Cerebellar cortex (tissue), 1 donor: ENCODE results near the gene AREL1.
"Not testable (repeated sequence)": the region's sequence is repeated elsewhere in the genome, so short reads cannot be mapped to it uniquely, and the experiment has no call there.

Experiments
- DNase-seq: peaks from one replicate; pipeline ENCODE4 v3.0.0-alpha.2; 2015; ENCODE audit warnings: low spot score

Gene AREL1

DNA sequence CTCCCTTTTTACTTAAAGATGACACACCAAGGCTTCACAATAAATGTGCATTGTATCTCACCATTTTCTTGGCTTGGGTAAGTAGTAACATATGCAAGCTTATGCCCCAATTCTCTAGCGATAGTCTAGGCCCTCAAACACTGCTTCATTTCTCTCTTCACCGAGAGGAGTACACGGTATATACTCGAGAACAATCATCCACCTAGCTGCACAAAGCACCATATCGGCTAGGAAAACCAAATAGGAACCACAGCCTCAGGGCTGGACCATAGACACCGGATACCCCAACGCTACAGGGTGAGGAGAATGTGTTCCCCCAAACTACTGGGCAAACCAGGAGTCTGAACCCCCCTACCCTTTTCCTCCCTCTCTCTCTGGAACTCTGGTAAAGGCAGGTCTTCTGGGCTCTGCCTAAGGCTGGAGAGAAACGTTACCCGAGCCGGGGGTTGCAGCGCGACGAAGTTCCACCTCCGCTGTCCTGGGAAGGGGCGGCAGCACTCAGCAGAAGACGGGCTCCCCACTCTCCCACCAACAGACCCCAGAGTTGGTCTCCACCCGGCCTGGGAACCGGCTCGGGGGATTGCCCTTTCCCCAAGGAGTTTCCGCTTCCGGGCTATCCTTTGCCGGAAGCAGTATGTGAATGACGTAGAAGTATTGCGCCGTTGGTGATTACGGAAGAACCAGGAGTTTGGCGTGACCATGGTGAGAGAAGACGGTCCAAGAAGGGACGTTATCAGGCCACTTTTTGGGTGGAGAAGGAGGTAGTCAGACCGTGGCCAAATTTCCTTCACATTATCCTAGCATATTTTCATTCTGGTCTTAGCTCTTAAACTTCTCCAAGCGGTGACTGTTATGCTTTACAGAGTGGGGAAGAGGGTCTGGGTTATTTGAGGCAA, at the start of gene AREL1, which contains the start of gene FCF1:
TSS of gene AREL1 (minus strand) at position 582 of the 896 bp plus-strand sequence. CDS start 27,465 bp downstream, outside the sequence.
TSS of gene FCF1 (plus strand) at position 646 of the 896 bp plus-strand sequence. CDS start at position 700, 54 bp downstream.
- peak; percentile 94 for DNase-seq

DNA sequence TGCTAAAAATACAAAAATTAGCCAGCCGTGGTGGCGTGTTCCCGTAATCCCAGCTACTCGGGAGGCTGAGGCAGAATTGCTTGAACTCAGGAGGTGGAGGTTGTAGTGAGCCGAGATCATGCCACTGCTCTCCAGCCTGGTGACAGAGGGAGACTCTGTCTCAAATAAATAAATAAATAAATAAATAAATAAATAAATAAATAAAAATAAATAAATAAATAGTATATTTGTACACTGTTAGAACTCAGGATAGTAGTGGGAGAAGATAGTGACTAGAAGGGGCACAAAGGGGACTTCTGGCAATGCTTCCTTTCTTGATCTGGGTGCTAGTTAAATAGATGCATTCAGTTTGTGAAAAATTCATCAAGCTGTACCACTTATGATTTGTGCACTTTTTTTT, 45.6 kb upstream of the AREL1 start:
- DNase-seq: not testable (repeated sequence)

DNA sequence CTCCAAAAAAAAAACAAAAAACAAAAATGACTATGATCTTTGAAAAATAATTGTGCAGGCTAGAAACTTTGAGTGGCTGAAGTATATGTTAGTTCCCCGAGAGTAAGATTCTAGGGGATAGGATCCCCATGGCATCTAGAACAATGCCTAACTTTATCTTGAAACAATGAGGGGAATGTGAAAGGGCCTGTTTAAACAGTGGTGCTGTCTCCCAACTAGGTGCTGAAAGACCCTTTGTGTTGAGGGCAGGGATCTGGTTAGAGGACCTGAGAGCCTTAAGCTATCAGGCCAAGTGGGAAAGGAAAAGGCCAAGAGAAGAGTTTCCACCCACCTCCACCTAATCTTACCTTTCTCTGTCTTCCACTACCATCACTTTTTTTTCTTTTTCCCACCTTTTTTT, 43.4 kb upstream of the AREL1 start:
- no peak for DNase-seq

- no peak for DNase-seq
These were observed 42.0 kb upstream of the AREL1 start for GRCh38 chr14:74754899-74755298.

DNA sequence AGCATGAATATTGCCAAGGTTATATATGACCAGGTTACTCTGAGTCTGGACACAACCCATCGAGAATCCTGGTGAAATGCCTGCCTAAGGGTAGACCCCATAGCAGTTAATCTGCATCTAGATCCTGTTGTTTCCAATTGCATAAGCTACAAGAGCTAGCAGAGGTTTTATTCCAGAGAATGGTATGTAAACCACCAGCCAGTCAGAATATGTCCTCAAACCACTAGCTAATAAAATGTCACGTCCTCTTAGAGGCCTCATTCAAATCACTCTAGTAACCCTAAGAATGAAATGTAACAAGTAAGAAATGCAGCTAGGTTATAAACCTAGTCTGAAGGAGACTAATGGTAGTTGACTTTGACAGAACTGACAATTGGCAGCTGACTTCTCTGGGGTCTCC, 41.3 kb upstream of the AREL1 start:
- no peak for DNase-seq

GRCh38 chr14:74747237-74747636, 34.4 kb upstream of the AREL1 start:
- DNase-seq: no peak

DNA sequence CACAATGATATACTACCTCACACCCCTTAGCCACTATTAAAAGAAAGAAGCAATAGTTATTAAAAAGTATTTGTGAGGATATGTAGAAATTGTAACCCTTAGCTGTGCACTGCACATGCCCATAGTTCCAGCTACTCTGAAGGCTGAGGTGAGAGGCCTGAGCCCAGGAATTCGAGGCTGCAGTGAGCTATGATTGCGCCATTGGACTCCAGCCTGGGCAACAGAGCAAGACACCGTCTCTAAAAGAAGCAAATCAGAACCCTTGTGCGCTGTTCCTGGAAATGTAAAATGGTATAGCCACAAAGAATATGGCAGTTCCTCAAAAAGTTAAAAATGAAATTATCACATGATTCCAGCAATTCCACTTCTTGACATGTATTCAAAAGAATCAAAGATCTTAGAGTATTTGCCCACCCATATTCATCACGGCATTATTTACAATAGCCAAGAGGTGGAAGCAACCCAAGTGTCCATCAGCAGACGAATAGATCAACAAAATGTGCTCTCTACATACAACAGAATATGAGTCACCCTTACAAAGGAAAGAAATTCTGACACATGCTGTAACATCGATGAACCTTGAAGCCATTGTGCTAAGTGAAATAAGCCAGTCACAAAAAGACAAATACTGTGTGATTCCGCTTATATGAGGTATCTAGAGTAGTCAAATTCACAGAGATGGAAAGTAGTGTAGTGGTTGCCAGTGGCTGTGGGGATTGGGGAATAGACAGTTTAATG, 26.6 kb upstream of the AREL1 start:
- no peak for DNase-seq

DNA sequence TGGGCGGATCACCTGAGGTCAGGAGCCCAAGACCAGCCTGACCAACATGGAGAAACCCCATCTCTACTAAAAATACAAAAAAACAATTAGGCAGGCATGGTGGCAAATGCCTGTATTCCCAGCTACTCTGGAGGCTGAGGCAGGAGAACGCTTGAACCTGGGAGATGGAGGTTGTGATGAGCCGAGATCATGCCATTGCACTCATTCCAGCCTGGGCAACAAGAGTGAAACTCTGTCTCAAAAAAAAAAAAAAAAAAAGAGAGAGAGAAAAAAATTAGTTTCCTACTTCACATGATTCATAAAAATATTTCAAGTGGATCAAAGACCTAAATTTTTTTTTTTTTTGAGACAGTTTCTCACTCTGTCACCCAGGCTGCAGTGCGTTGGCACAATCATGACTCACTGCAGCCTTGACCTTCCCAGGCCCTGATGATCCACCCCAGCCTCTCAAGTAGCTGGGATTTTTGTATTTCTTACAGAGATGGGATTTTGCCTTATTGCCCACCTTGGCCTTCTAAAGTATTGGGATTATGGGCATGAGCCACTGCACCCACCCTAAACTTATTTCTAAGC, 25.0 kb upstream of the AREL1 start:
- DNase-seq: no peak

- no peak for DNase-seq
These were observed 22.2 kb upstream of the AREL1 start for GRCh38 chr14:74735125-74735524.

GRCh38 chr14:74733221-74733620, 20.3 kb upstream of the AREL1 start:
- DNase-seq: no peak

DNA sequence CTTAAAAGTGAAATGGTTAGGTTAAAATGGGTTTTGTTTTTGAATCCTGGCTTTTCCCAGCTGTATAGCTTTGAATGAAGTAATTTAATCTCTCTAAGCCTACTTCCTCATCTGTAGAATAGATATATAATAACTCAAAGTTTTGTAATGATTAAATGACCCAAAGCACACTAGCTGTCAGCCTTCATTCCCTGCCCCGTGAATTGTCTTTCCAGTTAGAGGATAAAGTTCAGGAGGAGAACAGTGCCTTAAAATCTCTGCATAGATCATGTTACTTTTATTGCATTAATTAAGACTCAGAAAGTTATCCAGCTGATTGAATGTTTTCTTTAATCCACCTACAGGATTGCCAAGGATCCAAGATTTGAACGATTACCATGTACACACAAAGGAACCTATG, 19.5 kb upstream of the AREL1 start:
- no peak for DNase-seq

- no peak for DNase-seq
These were observed 10.3 kb upstream of the AREL1 start for GRCh38 chr14:74723134-74723533.

GRCh38 chr14:74720526-74720925, 7.6 kb upstream of the AREL1 start:
- DNase-seq: no peak

DNA sequence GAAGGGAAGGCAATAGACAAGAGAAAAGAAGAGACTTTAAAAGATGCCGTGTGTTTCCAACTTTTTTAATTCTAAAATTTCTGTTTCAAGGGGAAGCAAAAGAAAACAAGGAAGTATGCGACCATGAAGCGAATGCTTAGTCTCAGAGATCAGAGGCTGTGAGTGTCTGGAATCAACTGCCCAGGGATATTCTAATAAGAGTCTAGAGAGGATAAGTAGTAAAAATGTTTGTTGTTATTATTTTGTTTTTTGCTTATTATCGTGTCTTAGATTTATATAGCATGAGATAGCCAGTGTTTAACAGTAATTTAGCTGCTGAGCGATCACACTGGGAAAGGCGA, 485 bp upstream of the AREL1 start:
- no peak for DNase-seq

- DNase-seq: no peak
These were observed 1.2 kb downstream of the AREL1 start for GRCh38 chr14:74711651-74712050.

DNA sequence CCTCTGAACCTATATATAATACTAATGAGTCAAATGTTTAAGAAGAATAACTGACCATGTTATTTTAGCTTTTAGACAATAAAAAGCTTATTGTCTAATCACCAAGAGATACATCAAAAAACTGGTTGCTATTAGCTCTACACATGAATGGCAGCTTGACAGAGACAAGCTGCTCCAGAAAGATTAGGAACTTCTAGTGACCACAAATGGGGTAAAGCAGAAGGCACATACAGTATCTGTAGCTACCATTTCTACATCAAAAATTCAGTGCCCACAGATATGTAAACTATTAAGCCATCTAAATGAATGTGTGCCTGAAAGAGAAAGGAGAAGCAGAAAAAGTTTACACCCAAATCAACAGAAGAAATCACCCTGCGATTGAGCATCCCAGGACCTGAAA, 2.4 kb downstream of the AREL1 start:
- no peak for DNase-seq

GRCh38 chr14:74705613-74706500, 7.0 kb downstream of the AREL1 start:
- DNase-seq: no peak

GRCh38 chr14:74704656-74705055, 8.2 kb downstream of the AREL1 start:
- DNase-seq: no peak

DNA sequence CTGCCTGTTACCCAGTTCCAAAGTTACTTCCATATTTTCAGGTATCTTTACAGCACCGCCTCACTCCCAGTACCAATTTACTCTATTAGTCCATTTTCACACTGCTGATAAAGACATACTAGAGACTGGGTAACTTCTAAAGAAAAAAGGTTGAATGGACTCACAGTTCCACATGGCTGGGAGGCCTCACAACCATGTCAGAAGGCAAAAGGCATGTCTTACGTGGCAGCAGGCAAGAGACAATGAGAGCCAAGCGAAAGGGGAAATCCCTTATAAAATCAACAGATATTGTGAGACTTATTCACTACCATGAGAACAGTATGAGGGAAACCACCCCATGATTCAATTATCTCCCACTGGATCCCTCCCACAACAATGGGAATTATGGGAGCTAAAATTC, 9.8 kb downstream of the AREL1 start:
- DNase-seq: no peak

- no peak for DNase-seq
These were observed 10.6 kb downstream of the AREL1 start for GRCh38 chr14:74702293-74702692.

DNA sequence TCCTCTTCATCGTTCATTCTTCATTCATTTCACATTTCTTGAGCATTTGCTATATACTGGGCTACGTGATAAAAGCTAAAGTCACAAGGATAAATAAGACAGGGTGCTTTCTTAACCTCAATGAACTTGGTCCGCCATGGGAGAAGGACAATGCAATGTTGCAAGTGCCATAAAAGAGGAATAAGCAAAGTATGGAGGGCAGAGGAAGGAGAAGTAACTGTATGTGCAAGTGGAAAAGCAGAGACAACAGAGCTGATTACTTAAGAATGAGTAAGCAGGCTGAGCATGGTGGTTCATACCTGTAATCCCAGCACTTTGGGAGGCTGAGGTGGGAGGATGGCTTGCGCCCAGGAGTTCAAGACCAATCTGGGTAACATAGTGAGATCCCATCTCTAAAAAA, 14.4 kb downstream of the AREL1 start:
- DNase-seq: no peak

- no peak for DNase-seq
These were observed 14.9 kb downstream of the AREL1 start for GRCh38 chr14:74697976-74698375.
